Activated CD8-positive, alpha-beta memory T cell treated with anti-CD3 and anti-CD28 coated beads, Interleukin-2, amount 50 U/mL, for 1 hour (primary cell): ENCODE measurements around the gene MDFI.
A peak's percentile ranks its signal among the peaks of the same experiment; 100 is the strongest.

Source experiments
- DNase-seq: peaks from one replicate; pipeline ENCODE4 v3.0.0-alpha.2; 2020; ENCODE audit errors: extremely low read depth

Gene MDFI

GRCh38 chr6:41638002-41638934, at the start of gene MDFI:
TSS of gene MDFI (plus strand) at chr6:41638468. CDS start at chr6:41638750, 282 bp downstream.
- DNase-seq, result no peak

DNA sequence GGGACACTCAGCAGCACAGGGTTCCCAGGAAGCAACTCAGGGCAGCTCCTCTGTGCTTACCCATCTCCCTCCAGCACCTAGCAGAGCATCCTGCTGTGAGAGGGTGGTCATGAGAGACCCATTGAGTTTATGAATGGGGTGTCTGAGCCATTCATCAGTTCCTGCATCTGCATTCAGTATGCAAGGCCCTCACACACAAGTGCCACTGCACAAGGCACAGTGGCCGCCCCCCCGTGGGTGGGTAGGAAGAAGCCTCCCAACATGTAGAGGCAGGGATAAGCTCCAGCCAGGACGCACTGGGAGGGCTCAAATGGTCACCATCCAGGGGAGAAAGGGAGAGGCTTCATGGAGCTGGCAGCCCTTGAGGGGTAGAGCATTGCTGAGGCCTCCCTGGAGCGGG, 49.0 kb upstream of the MDFI start:
- no peak for DNase-seq

DNA sequence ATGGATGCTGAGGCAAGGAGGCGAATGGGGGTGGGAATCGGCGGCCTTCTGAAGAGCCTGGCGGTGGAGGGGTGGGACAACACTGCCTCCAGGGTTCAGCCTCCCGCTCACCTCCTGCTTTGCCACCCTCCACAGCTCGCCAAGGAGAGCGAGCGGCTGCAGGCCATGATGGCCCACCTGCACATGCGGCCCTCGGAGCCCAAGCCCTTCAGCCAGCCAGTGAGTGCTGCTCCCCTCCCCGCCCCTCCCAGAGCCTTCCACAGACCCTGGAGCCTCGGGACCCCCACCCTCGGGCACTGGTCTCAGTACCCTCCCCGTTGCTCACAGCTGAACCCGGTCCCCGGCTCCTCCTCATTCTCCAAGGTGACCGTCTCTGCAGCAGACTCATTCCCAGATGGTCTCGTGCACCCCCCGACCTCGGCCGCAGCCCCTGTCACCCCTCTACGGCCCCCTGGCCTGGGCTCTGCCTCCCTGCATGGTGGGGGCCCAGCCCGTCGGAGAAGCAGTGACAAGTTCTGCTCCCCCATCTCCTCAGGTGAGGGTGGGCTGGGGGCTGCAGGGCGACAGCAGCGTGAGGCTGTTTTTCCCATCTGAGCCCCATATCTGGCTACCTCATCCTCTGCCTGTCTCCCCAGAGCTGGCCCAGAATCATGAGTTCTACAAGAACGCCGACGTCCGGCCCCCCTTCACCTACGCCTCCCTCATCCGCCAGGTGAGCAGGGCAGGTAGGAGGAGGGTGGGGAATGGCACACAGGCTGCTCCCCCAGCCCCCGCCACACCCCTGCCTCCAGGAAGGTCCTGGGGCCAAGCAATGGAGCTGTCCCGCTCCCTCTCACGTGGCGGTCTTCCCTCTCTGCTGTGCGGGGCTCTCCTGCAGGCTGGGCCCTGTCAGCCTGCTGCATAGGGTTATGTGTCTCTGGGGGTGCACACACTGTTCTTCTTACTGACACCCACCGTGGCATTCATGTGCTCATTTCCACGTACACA, 48.3 kb upstream of the MDFI start:
- DNase-seq, result no peak

- DNase-seq, result no peak
Observed at GRCh38 chr6:41591122-41591521, 47.1 kb upstream of the MDFI start.

DNA sequence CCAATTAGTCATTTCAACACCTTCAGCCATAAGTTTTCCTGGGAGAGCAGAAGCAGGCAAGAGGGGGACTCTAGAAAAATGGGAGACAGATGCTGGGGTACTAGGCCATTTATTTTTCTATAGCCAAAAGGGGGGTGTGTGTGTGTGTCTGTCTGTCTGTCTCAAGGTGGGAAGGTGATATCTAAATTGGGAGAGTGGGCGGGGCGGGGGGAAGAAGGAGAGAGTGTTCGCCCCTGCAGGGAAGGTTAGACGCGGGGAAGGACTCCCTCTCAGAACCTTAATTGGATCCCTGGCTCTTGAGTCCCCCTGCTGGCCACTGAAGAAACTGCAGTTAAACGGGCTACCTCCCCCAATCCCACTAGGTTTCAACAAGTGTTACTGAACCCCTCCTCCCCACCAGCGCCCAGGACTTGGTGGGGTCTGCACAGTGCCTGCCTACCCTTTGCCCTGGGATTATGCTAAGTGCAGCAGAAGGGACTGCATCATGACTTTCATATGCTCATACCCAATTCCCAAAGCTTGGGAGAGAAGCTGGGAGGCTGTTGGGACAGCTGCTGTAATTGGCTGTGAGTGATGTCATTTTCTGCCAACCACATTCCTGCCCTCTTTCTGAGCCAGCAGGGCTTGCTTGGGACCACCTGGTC, 46.3 kb upstream of the MDFI start:
- DNase-seq, result peak; percentile 42

GRCh38 chr6:41593406-41593805, 44.9 kb upstream of the MDFI start:
- no peak for DNase-seq

DNA sequence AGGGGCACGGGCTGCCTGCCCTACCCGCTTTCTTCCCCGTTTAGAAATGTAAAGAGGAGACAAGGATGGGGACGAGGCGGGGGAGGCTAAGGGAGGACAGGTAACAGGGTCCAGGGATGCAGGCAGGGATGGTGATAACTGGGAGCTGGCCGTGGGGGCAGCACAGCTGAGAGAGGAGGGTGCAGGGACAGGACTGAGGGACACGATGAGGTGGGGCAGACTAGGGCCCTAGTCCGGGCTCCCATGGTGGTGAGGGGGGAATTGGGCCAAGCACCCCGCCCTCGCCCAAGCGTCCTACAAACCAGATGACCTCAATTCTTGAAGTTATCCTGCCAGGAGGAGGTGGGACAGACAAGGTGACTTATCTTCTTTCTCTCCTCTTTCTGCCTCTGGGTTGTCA, 44.4 kb upstream of the MDFI start:
- no peak for DNase-seq

- DNase-seq, result no peak
Observed at GRCh38 chr6:41594326-41594725, 43.9 kb upstream of the MDFI start.

- no peak for DNase-seq
Observed at GRCh38 chr6:41594766-41595165, 43.5 kb upstream of the MDFI start.

DNA sequence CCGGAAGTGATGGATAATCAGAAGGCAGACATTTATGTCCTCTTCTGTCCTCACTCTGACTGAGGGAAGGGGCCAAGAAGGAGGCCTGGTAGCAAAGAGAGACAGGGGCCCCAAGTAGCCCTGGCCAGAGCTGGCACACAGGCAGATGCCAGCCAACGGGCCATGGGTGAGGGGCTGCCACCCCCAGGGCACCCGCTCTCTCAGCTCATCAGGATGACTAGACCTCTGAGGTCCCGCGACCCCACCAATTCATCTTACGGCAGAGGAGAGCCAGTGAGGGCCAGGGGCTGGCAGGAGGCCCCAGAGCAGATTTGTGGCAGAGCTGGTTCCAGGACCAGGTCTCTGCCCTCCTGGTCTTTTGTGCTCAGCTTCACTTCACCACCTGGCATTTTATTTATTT, 43.1 kb upstream of the MDFI start:
- no peak for DNase-seq

GRCh38 chr6:41596096-41596685, 42.1 kb upstream of the MDFI start:
- DNase-seq, result no peak

DNA sequence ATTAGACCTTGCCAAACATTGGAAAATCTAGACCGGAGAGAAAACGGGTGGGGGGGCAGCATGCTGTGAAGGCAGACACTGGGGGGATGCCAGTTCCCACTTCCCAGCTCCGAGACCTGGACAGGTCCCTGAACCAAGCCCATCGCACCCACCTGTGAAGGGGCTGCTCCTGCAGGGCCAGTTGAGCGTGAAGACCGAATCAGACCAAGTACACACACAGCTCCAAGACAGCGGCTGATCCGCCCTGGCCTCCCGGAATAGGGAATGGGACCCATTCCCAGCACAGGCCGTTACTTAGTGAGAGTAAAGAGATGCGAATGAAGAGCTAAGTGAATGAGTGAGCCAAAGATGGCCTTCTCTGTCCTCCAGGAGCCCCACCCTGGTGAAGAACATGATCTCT, 41.5 kb upstream of the MDFI start:
- no peak for DNase-seq

DNA sequence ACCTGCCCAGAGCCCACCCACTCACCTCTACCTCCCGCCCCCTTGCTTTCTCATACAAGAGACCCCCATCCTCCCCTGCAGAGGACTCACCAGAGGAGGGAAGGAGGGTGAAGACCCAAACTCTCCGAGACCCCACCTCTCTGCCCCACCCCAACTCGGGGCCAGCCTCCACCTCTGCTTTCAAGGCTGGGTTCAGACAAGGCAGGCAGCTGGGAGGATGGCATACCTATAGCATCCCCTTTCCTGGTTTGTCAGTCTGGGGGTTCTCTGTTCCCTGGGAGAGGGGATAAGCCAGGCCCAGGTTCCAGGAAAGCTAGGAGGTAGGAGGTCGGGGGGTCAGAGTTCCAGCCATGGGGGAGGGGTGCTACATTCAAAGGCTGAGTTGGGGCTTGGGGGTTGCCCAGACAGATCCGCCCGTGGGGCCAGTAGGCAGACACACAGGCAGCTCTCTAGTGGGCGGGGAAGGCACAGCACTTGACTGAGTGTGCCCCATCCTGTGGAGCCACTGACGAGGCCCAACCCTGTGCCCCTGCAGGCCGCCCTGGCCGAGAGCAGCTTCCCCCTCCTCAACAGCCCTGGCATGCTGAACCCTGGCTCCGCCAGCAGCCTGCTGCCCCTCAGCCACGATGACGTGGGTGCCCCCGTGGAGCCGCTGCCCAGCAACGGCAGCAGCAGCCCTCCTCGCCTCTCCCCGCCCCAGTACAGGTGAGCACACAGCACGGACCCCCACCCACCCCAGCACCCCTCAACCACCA, 40.8 kb upstream of the MDFI start:
- DNase-seq, result no peak

- no peak for DNase-seq
Observed at GRCh38 chr6:41598670-41599014, 39.6 kb upstream of the MDFI start.

- no peak for DNase-seq
Observed at GRCh38 chr6:41599015-41599851, 39.0 kb upstream of the MDFI start.

- DNase-seq, result no peak
Observed at GRCh38 chr6:41599852-41600445, 38.3 kb upstream of the MDFI start.

DNA sequence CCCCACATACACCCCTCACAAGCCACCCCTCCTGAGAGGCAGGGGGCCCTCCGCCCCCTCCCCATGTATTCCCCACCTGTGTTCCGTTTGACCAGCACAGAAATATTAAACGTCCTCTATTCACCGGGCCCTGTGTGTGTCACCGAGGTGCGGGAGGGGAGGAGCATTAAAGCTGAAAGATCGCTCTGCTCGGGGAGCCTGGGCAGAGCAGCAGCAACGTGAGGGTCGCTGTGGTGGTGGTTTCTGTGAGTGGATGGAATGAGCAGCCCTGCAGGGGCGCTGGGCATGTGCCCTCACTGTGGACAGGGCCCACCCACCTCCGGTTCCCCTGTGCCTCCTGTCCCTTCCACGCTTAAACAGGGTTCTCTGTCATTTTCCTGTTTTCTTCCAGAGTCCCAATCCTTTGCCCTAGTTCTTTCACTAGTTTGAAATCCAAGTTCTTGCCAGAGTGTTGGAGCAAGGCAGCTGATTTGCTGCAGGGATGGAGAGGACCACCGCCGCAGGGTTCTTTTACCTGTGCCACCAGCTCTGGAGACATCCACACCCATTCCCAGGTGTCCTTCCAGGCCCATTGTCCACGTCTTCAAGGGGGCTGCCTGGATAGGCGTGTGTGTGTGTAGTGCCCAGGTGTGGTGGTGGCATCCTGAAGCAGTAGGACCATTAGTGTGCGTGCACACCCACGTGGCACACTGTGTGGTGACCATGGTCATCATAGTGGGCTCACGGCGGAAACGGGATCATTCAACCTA, 37.6 kb upstream of the MDFI start:
- no peak for DNase-seq

DNA sequence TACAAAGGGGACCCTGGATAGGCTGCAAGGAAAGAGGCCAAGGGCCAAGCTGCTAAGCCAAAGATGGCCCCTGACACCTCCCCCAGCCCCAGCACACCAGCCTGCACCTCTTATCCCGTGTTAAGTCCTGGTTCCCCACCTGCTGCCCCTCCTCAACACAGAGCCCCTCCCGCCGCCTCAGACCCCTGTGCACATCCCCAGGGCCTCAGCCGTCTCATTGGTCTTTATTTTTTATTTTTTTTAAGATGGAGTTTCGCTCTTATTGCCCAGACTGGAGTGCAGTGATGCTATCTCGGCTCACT, 37.1 kb upstream of the MDFI start:
- DNase-seq, result no peak

- DNase-seq, result no peak
Observed at GRCh38 chr6:41602422-41602743, 35.9 kb upstream of the MDFI start.
